Vagina (tissue), 2 donors: Measurements from ENCODE around the gene AUP1.

Experiments
- POLR2A ChIP-seq, 2 donors: fragments of 450-650 bp; IDR thresholded peaks; one replicate each; pipeline ENCODE4 v1.6.1; 2017; ENCODE audit warnings: antibody characterized with exemption in 2 of 2, mild to moderate bottlenecking in 2 of 2, moderate library complexity in 2 of 2
- POLR2AphosphoS5 ChIP-seq, 2 donors: sonication (generic); formaldehyde crosslinking; IDR thresholded peaks; one replicate each; pipeline ENCODE4 v1.9.0; 2017; ENCODE audit warnings: antibody characterized with exemption in 2 of 2, mild to moderate bottlenecking in 2 of 2, low read depth in 1 of 2; ENCODE audit not compliant: insufficient read depth in 1 of 2
- TF ChIP-seq, protein P1 (sequence below), 3 experiments: fragments of 450-650 bp in 2 of 3; fragments of 200-600 bp in 1 of 3; sonication (generic) in 1 of 3; IDR thresholded peaks; one replicate each; pipeline ENCODE4 v1.5.1; 2017 to 2019; ENCODE audit warnings: antibody characterized with exemption in 3 of 3, mild to moderate bottlenecking in 2 of 3, moderate library complexity in 2 of 3

- TF ChIP-seq, protein P1, sequence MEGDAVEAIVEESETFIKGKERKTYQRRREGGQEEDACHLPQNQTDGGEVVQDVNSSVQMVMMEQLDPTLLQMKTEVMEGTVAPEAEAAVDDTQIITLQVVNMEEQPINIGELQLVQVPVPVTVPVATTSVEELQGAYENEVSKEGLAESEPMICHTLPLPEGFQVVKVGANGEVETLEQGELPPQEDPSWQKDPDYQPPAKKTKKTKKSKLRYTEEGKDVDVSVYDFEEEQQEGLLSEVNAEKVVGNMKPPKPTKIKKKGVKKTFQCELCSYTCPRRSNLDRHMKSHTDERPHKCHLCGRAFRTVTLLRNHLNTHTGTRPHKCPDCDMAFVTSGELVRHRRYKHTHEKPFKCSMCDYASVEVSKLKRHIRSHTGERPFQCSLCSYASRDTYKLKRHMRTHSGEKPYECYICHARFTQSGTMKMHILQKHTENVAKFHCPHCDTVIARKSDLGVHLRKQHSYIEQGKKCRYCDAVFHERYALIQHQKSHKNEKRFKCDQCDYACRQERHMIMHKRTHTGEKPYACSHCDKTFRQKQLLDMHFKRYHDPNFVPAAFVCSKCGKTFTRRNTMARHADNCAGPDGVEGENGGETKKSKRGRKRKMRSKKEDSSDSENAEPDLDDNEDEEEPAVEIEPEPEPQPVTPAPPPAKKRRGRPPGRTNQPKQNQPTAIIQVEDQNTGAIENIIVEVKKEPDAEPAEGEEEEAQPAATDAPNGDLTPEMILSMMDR (IDR thresholded peaks at IDR 0.05) = no peak
- TF ChIP-seq POLR2AphosphoS5 (IDR thresholded peaks at IDR 0.05; ENCODE audit: insufficient read depth in 1 of 2, low read depth in 1 of 2) = no peak
- TF ChIP-seq POLR2A (IDR thresholded peaks at IDR 0.05) = no peak
Measured at GRCh38 chr2:74552914-74553811, 23.7 kb upstream of the AUP1 start.
